AG08395 (cell line): Measurements from ENCODE around the gene SORCS2.

Experiments used
- DNase-seq: peaks from one replicate; pipeline ENCODE4 v3.0.0; 2012; ENCODE audit warnings: mixed read lengths, low spot score

SORCS2 gene

DNA sequence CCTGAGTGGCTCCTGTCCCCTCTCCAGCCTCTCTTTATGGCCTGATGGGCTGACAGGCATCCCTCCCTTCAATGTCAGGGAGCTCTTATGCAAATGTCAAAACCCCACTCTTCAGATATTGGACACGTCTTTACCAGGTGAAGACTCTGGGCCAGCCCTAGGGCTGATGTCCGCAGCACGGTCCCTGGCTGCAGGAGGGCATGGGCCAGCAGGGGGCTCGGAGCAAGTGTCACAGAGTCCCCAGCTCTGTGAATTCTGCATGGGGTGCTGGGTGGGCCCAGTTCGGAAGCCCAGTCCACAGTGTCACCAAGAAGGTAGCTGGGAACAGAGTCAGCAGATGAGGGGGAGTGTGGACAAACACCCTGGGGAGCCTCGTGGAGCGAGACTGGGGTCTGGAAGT is 282.0 kb downstream of the SORCS2 start:
- DNase-seq = no peak

GRCh38 chr4:7475207-7475606 is 282.9 kb downstream of the SORCS2 start:
- no peak for DNase-seq

GRCh38 chr4:7476820-7477219 is 284.5 kb downstream of the SORCS2 start:
- no peak for DNase-seq

- no peak for DNase-seq
Observed at GRCh38 chr4:7477695-7478094, 285.4 kb downstream of the SORCS2 start.

DNA sequence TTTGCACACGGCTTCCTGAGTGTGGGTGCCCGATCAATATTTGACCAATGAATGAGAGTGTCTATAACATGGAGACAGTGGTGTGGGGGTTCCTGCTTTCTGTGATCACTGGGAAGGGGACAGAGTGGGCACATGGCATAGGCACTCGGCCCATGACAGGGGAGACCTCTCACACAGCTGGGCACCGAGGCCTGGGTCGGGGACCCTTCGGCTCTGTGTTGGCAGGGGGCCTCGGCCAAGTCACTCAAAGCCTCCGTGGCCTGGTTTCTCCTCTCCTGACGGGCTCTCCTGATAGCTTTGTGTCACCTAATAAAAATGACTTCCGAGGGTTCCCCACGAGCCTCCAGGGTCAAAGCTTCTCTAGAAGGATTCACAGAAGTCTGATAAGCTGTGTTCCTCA is 286.3 kb downstream of the SORCS2 start:
- DNase-seq = no peak

DNA sequence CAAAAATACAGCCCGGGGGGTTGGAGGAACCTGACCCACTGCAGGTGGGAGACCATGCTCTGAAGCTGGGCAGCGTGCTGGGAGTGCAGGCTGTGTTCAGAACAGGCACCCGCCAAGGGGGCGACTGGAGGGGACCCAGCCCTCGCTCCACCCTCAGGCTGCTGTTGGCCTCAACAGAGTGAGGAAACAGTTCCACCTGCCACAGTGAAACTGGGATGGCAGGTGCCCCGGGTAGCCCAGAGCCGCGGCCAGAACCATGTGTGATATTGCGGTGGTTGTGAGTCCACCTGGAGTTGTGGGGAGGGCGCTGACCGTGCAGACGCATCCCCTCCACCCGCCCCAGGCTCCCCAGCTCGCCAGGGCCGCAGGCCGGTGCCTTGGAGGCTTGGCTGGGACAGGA is 288.1 kb downstream of the SORCS2 start:
- no peak for DNase-seq

DNA sequence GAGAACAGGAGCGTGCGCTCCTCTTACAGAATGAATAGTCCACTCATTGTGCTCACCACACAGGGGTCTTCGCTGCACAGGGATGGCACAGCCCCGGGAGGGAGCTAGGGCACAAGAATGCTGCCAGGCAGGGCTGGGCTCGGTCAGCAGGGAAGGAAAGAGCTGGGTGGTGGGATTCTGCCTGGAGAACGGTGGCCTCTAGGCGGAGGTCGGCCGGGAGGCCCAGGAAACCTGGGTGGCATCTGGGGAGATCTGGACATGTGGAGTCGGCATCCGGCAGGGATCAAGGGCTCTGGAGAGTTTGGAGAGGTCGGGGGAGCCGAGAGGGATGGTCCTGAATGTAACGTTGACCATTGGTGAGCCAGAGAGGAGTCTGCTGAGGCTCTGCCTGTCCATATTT is 288.9 kb downstream of the SORCS2 start:
- no peak for DNase-seq

- no peak for DNase-seq
Observed at GRCh38 chr4:7485096-7485495, 292.8 kb downstream of the SORCS2 start.

- no peak for DNase-seq
Observed at GRCh38 chr4:7486101-7486500, 293.8 kb downstream of the SORCS2 start.

DNA sequence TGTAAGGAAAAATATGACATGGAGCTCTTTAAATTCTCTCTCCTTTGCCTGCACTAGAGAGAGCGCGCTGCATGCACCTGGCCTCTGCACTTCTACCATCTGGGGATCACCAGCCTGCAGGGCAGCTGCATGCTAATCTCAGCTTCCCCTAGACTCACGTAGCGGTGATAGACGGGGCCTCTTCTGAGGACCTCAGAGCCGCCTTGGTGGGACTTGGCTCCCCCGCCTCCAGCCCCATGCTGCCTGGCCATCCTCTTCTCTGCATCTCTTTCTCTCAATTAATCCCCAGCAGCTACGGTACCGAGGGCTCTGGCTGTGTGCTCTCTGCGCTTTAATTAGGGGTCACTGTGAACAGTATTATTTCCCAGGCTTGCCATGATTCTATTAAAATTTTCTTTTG is 295.2 kb downstream of the SORCS2 start:
- DNase-seq = no peak

DNA sequence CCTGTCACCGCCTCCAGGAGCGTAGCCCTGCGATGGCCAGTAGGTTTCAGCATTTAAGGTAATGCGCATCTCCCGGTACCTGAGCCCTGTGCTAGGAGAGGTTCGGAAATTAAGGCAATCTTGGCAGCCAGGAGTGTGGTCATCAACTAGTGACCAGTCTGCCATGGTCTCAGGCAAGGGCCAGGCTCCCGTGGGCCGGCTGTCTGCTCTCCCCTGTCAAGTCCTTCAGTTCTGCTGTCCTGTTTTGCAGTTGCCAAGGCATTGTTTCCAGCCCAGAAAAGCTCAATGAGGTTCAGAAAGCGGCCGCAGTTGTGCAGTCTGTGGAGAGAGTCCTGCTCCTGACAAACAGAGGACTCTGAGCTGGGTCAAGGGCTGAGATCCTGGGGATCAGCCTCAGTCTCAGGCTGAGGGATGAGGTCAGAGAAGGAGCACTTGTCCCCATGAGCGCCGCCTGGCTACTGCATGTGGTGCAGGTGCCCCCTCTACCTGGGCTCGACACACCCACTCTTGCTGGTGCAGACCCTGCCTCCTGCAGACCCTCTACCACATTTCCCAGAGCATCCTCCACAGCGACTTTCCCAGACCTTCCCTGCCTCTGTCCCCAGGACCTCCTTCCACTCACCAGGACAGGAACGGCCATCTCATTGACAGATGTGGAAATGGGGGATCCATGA is 295.8 kb downstream of the SORCS2 start:
- no peak for DNase-seq

DNA sequence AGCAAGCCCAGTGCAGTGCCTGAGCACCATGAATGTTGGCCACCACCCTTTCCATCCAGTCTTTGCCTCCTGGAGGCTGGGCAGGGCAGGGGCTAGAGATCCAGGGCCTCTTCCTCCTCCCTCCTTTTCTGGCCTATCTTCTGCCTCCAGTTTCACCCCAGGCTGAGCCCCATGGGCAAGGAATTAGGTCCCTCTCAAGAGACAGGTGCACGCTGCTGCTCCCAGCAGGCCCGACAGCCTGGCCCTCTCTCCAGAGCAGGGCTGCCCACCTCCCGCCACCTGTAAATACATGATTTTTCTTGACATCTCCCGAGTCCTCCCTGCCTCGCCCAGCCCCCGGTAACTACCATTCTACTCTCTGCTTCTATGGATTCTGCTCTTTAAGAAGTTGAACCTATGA is 299.6 kb downstream of the SORCS2 start:
- no peak for DNase-seq

- no peak for DNase-seq
Observed at GRCh38 chr4:7498446-7499200, 306.3 kb downstream of the SORCS2 start.

- no peak for DNase-seq
Observed at GRCh38 chr4:7499661-7500060, 307.3 kb downstream of the SORCS2 start.

GRCh38 chr4:7500404-7500803 is 308.1 kb downstream of the SORCS2 start:
- no peak for DNase-seq

GRCh38 chr4:7501314-7501713 is 309.0 kb downstream of the SORCS2 start:
- no peak for DNase-seq

GRCh38 chr4:7501873-7502272 is 309.5 kb downstream of the SORCS2 start:
- no peak for DNase-seq

DNA sequence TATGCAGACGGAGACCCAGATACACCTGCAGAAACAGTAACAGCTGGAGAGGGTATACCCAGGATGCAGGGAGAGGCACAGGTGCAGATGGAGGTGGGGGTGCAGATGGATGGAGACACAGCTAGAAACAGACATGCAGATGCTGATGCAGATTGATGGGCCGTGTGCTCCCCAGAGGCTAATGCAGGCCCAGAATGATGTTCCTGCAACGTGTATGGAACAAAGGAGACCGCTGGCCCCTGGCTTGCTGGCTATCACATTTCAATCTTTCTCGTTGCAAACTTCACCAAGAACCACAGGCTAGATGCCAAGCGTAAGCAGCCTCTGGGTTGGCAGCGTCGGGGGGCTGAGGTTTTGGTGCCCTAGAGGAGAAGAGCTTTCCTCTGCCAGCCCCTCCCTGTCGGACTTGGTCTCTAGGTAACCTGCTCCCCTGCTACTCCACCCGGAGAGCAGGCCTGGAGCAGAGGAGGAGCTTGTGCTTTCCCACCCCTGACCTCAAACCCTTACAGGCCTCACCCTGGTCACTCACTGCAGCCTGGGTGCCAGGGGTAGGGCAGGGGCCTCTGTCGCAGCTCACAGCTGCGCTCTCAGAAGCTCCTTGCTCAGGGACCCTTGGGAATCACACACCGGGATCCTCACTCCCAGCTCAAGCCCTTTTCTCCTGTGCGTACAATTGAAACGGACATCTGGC is 311.4 kb downstream of the SORCS2 start:
- no peak for DNase-seq

- DNase-seq = no peak
Observed at GRCh38 chr4:7505116-7505900, 313.0 kb downstream of the SORCS2 start.

DNA sequence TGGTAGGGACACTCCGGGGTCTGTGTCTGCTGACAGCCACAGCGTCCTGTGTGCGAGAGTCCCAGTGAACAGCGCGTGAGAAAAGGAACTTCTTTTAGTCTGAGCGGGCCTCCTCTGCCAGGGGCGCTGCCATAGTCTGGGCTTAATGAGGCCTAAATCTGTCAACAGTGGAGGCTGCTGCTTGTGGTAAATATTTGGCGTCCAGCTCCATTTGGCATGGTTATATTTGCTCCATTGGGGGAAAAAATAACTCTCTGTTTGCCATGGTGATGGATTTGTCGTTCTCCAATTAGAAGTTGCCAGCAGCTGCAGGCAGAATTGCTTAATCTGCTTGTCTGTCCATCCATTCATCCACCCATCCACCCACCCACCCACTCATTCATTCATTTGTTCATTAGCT is 313.8 kb downstream of the SORCS2 start:
- DNase-seq = peak; percentile 67

DNA sequence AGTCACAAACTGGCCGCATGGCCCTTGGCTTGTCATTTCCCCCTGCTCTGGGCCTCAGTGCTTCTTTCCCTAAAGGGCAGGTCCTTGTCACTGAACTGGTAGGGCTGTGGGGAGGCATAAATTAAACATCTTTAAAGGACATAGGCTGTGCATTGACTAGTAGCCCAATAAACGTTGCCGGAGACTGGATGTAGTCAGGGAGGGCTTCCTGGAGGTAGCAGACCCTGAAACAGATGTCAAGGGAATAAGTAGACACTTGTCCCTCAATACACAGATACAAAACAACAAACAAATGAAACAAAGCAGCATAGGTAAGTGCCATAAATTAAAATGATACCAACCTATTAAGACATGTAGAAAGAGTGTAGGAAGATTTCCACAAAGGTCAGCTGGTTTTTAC is 314.2 kb downstream of the SORCS2 start:
- DNase-seq = no peak

DNA sequence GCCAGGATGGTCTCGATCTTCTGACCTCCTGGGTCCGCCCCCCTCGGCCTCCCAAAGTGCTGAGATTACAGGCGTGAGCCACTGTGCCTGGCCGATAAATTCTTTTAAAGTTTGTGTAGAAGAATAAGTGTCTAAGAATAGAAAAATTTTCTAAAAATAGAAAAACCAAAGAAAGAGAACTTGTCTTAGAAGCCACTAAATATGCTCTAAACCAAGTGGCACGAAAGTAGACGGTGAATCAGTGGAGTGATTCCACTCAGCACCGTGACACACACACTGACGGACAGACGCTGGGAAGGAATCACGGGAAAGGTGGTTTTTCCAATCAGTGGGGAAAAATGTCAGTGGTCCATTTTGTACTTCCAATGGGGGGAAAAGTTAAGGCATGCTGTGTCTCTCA is 315.0 kb downstream of the SORCS2 start:
- peak; percentile 51 for DNase-seq
